GM23338 (cell line): ENCODE data around the gene TMBIM1. TPM values are rescaled to one million over a fixed set of nuclear protein-coding genes. Genes with fewer than 3 reads are reported as not detected.

Experiments
- ATAC-seq: fragments of 200-7000 bp; cut with Tn5 transposase; 3 replicates; pipeline ENCODE4 v1.9.1; 2020
- DNase-seq: peaks from one replicate; pipeline ENCODE4 v3.0.0-alpha.2; 2015; ENCODE audit warnings: low spot score
- H2AFZ ChIP-seq: fragments of 200-600 bp; sonication (generic); 2 replicates; pipeline ENCODE4 v1.8.0; 2016; ENCODE audit warnings: antibody characterized with exemption, mild to moderate bottlenecking, moderate library complexity
- H3F3A ChIP-seq: fragments of 200-600 bp; sonication (generic); replicated peaks from 2 replicates; pipeline ENCODE4 v1.8.0; 2017; ENCODE audit warnings: antibody characterized with exemption, mixed run types, low read depth
- H3K27ac ChIP-seq: fragments of 200-600 bp; sonication (generic); 2 replicates; pipeline ENCODE4 v1.6.1; 2016; ENCODE audit warnings: low read depth
- H3K27me3 ChIP-seq: fragments of 200-600 bp; sonication (generic); 2 replicates; pipeline ENCODE4 v1.8.0; 2016; ENCODE audit warnings: mild to moderate bottlenecking, mixed run types, moderate library complexity; ENCODE audit not compliant: insufficient read depth
- H3K36me3 ChIP-seq: fragments of 200-600 bp; sonication (generic); 2 replicates; pipeline ENCODE4 v1.8.0; 2016; ENCODE audit warnings: mild to moderate bottlenecking; ENCODE audit not compliant: insufficient read depth
- H3K4me1 ChIP-seq: fragments of 200-600 bp; sonication (generic); 2 replicates; pipeline ENCODE4 v1.8.0; 2016; ENCODE audit warnings: mild to moderate bottlenecking, moderate library complexity; ENCODE audit not compliant: insufficient read depth
- H3K4me2 ChIP-seq: fragments of 200-600 bp; sonication (generic); 2 replicates; pipeline ENCODE4 v1.7.1; 2017; ENCODE audit warnings: mixed run types
- H3K4me3 ChIP-seq: fragments of 200-600 bp; sonication (generic); 2 replicates; pipeline ENCODE4 v1.6.1; 2016; ENCODE audit warnings: mixed run types
- H3K79me2 ChIP-seq: fragments of 200-600 bp; sonication (generic); replicated peaks from 2 replicates; pipeline ENCODE4 v1.8.0; 2017; ENCODE audit warnings: mild to moderate bottlenecking; ENCODE audit not compliant: insufficient read depth
- H3K9me2 ChIP-seq: fragments of 200-600 bp; sonication (generic); 2 replicates; pipeline ENCODE4 v1.8.0; 2017; ENCODE audit not compliant: insufficient read depth
- H4K20me1 ChIP-seq: fragments of 200-600 bp; sonication (generic); replicated peaks from 2 replicates; pipeline ENCODE4 v1.8.0; 2017; ENCODE audit warnings: mild to moderate bottlenecking; ENCODE audit not compliant: insufficient read depth
- H3K27ac Mint-ChIP-seq: 2 replicates; pipeline ENCODE4 v1.8.0; 2020; ENCODE audit warnings: inconsistent platforms, mild to moderate bottlenecking, moderate library complexity, mixed read lengths
- H3K27me3 Mint-ChIP-seq: 3 replicates; pipeline ENCODE4 v1.8.0; 2022; ENCODE audit warnings: low read depth, mild to moderate bottlenecking, moderate library complexity, mixed read lengths, inconsistent platforms; ENCODE audit not compliant: insufficient read depth, poor library complexity
- H3K36me3 Mint-ChIP-seq: 3 replicates; pipeline ENCODE4 v1.8.0; 2021; ENCODE audit warnings: low read depth, mild to moderate bottlenecking, inconsistent platforms, moderate library complexity, mixed read lengths
- H3K4me1 Mint-ChIP-seq: 3 replicates; pipeline ENCODE4 v1.8.0; 2020; ENCODE audit warnings: mild to moderate bottlenecking, inconsistent platforms, mixed read lengths
- H3K4me3 Mint-ChIP-seq: 3 replicates; pipeline ENCODE4 v1.8.0; 2021; ENCODE audit warnings: moderate library complexity, mild to moderate bottlenecking, inconsistent platforms, mixed read lengths
- H3K9me3 Mint-ChIP-seq: 3 replicates; pipeline ENCODE4 v1.8.0; 2020; ENCODE audit warnings: moderate library complexity, mild to moderate bottlenecking, inconsistent platforms, mixed read lengths
- CREB1 ChIP-seq: fragments of 250-450 bp; sonication (Bioruptor Pico); IDR thresholded peaks from 2 replicates; pipeline ENCODE4 v1.5.0; 2020; ENCODE audit warnings: low read depth, mild to moderate bottlenecking, moderate library complexity
- EZH2 ChIP-seq: fragments of 200-600 bp; sonication (generic); IDR thresholded peaks from one replicate; pipeline ENCODE4 v1.8.0; 2017; ENCODE audit warnings: antibody characterized with exemption, mild to moderate bottlenecking, low read depth; ENCODE audit not compliant: unreplicated experiment
- EZH2phosphoT487 ChIP-seq: fragments of 200-600 bp; sonication (generic); IDR thresholded peaks from one replicate; pipeline ENCODE4 v1.8.1; 2018; ENCODE audit warnings: antibody characterized with exemption; ENCODE audit not compliant: unreplicated experiment
- JUNB ChIP-seq: IDR thresholded peaks from one replicate; pipeline ENCODE4 v1.6.1; 2016; ENCODE audit warnings: antibody characterized with exemption; ENCODE audit not compliant: unreplicated experiment
- NANOG ChIP-seq: IDR thresholded peaks from 2 replicates; pipeline ENCODE4 v1.6.1; 2016; ENCODE audit warnings: antibody characterized with exemption, borderline replicate concordance
- POLR2AphosphoS5 ChIP-seq: IDR thresholded peaks from 2 replicates; pipeline ENCODE4 v1.6.1; 2016; ENCODE audit warnings: antibody characterized with exemption, low read depth
- STAT1 ChIP-seq: IDR thresholded peaks from one replicate; pipeline ENCODE4 v1.6.1; 2016; ENCODE audit warnings: antibody characterized with exemption; ENCODE audit not compliant: unreplicated experiment
- ZNF114 ChIP-seq: fragments of 250-450 bp; sonication (Bioruptor Pico); IDR thresholded peaks from 2 replicates; pipeline ENCODE4 v1.5.0; 2020; ENCODE audit warnings: mild to moderate bottlenecking, moderate library complexity
- ZNF331 ChIP-seq: fragments of 250-450 bp; sonication (Bioruptor Pico); IDR thresholded peaks from 2 replicates; pipeline ENCODE4 v1.5.0; 2020; ENCODE audit warnings: low read depth, mild to moderate bottlenecking, moderate library complexity
- polyA plus RNA-seq: library from polyadenylated mRNA; unstranded; fragments of >200 nt; fragmentation: Nextera tagmentation; extraction: Ambion mirVana; gene quantifications from 2 replicates; pipeline ENCODE4 v1.2.1, GENCODE V29; 2016
- total RNA-seq: library from RNA; depleted of rRNA; stranded (reverse); fragments of >200 nt; shearing (Covaris generic); gene quantifications from 2 replicates; pipeline ENCODE4 v1.2.3, GENCODE V29; 2014
- TF ChIP-seq, protein P1 (sequence below): fragments of 250-450 bp; sonication (Bioruptor Pico); IDR thresholded peaks from 2 replicates; pipeline ENCODE4 v1.5.0; 2020; ENCODE audit warnings: mild to moderate bottlenecking, moderate library complexity
- TF ChIP-seq, protein P2 (sequence below): IDR thresholded peaks from 2 replicates; pipeline ENCODE4 v1.6.1; 2016; ENCODE audit warnings: antibody characterized with exemption
- TF ChIP-seq, protein P3 (sequence below), 2 experiments: fragments of 200-600 bp in 1 of 2; sonication (generic) in 1 of 2; conservative IDR thresholded peaks; 2 replicates each; pipeline versions ENCODE4 v1.5.1 to v1.6.1; 2016 to 2017; ENCODE audit warnings: antibody characterized with exemption in 2 of 2, low read depth in 2 of 2, mild to moderate bottlenecking in 2 of 2, moderate library complexity in 1 of 2
- TF ChIP-seq, protein P4 (sequence below): IDR thresholded peaks from one replicate; pipeline ENCODE4 v1.6.1; 2018; ENCODE audit warnings: antibody characterized with exemption; ENCODE audit not compliant: unreplicated experiment

TMBIM1 gene
- total and polyA plus RNA-seq, 2 experiments from 2014 or later: 12.0 to 20.8 TPM

DNA sequence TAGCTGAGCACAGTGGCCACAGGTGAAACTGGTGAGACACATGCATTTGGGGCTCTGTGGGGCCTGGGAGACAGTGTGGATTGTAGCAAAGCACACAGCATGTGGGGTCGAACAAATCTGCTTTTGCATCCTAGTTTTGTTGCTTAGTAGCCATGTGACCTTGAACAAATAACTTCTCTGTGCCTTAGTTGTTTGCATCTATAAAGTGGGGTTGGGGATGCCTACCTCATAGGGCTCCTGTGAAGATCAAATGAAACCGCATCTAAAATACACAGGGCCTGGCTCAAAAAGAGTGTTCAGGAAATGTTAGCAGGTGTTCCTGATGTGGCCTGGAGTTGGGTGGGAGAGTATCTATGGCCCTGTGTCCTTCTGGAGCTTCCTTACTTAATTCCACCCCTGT is 34.0 kb upstream of the TMBIM1 start:
- Histone ChIP-seq H3K4me2 (peak overlapping the region; percentile 41), H4K20me1 (no peaks in the 10 kb centered on the region; the same call in 1 of the 2 replicates), H3K79me2 (no peaks in the 10 kb centered on the region), H3K9me2 (no peaks in the 10 kb centered on the region), H3K36me3 (no peaks in the 10 kb centered on the region), H3K4me1 (peaks cover 34% of the 10 kb centered on the region), H2AFZ (no peak overlapping the region), H3K27ac (no peak overlapping the region), H3F3A (0 out of 2 replicates have a peak, but pooled peaks cover 8% of the 10 kb centered on the region), H3K27me3 (no peaks in the 10 kb centered on the region), H3K4me3 (no peak overlapping the region)
- H3K27ac Mint-ChIP-seq: 0 out of 2 replicates have a peak overlapping the region, but pooled peaks have one; percentile 21
- H3K4me3 Mint-ChIP-seq: no peak overlapping the region
- peaks cover 53% of the 10 kb centered on the region for H3K4me1 Mint-ChIP-seq
- H3K36me3 Mint-ChIP-seq: no peaks in the 10 kb centered on the region
- TF ChIP-seq, protein P1, sequence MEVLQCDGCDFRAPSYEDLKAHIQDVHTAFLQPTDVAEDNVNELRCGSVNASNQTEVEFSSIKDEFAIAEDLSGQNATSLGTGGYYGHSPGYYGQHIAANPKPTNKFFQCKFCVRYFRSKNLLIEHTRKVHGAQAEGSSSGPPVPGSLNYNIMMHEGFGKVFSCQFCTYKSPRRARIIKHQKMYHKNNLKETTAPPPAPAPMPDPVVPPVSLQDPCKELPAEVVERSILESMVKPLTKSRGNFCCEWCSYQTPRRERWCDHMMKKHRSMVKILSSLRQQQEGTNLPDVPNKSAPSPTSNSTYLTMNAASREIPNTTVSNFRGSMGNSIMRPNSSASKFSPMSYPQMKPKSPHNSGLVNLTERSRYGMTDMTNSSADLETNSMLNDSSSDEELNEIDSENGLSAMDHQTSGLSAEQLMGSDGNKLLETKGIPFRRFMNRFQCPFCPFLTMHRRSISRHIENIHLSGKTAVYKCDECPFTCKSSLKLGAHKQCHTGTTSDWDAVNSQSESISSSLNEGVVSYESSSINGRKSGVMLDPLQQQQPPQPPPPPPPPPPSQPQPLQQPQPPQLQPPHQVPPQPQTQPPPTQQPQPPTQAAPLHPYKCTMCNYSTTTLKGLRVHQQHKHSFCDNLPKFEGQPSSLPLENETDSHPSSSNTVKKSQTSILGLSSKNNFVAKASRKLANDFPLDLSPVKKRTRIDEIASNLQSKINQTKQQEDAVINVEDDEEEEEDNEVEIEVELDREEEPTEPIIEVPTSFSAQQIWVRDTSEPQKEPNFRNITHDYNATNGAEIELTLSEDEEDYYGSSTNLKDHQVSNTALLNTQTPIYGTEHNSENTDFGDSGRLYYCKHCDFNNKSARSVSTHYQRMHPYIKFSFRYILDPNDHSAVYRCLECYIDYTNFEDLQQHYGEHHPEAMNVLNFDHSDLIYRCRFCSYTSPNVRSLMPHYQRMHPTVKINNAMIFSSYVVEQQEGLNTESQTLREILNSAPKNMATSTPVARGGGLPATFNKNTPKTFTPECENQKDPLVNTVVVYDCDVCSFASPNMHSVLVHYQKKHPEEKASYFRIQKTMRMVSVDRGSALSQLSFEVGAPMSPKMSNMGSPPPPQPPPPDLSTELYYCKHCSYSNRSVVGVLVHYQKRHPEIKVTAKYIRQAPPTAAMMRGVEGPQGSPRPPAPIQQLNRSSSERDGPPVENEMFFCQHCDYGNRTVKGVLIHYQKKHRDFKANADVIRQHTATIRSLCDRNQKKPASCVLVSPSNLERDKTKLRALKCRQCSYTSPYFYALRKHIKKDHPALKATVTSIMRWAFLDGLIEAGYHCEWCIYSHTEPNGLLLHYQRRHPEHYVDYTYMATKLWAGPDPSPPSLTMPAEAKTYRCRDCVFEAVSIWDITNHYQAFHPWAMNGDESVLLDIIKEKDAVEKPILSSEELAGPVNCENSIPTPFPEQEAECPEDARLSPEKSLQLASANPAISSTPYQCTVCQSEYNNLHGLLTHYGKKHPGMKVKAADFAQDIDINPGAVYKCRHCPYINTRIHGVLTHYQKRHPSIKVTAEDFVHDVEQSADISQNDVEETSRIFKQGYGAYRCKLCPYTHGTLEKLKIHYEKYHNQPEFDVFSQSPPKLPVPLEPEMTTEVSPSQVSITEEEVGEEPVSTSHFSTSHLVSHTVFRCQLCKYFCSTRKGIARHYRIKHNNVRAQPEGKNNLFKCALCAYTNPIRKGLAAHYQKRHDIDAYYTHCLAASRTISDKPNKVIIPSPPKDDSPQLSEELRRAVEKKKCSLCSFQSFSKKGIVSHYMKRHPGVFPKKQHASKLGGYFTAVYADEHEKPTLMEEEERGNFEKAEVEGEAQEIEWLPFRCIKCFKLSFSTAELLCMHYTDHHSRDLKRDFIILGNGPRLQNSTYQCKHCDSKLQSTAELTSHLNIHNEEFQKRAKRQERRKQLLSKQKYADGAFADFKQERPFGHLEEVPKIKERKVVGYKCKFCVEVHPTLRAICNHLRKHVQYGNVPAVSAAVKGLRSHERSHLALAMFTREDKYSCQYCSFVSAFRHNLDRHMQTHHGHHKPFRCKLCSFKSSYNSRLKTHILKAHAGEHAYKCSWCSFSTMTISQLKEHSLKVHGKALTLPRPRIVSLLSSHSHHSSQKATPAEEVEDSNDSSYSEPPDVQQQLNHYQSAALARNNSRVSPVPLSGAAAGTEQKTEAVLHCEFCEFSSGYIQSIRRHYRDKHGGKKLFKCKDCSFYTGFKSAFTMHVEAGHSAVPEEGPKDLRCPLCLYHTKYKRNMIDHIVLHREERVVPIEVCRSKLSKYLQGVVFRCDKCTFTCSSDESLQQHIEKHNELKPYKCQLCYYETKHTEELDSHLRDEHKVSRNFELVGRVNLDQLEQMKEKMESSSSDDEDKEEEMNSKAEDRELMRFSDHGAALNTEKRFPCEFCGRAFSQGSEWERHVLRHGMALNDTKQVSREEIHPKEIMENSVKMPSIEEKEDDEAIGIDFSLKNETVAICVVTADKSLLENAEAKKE (CRISPR knock-in tag): no peak
- TF ChIP-seq, protein P2, sequence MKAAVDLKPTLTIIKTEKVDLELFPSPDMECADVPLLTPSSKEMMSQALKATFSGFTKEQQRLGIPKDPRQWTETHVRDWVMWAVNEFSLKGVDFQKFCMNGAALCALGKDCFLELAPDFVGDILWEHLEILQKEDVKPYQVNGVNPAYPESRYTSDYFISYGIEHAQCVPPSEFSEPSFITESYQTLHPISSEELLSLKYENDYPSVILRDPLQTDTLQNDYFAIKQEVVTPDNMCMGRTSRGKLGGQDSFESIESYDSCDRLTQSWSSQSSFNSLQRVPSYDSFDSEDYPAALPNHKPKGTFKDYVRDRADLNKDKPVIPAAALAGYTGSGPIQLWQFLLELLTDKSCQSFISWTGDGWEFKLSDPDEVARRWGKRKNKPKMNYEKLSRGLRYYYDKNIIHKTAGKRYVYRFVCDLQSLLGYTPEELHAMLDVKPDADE: no peak
- no peak for TF ChIP-seq EZH2
- TF ChIP-seq, protein P3, sequence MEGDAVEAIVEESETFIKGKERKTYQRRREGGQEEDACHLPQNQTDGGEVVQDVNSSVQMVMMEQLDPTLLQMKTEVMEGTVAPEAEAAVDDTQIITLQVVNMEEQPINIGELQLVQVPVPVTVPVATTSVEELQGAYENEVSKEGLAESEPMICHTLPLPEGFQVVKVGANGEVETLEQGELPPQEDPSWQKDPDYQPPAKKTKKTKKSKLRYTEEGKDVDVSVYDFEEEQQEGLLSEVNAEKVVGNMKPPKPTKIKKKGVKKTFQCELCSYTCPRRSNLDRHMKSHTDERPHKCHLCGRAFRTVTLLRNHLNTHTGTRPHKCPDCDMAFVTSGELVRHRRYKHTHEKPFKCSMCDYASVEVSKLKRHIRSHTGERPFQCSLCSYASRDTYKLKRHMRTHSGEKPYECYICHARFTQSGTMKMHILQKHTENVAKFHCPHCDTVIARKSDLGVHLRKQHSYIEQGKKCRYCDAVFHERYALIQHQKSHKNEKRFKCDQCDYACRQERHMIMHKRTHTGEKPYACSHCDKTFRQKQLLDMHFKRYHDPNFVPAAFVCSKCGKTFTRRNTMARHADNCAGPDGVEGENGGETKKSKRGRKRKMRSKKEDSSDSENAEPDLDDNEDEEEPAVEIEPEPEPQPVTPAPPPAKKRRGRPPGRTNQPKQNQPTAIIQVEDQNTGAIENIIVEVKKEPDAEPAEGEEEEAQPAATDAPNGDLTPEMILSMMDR (conservative IDR thresholded peaks at IDR 0.05; ENCODE audit: low read depth in 2 of 2): no peak
- TF ChIP-seq ZNF114 (CRISPR knock-in tag): no peak
- TF ChIP-seq CREB1: no peak
- no peak for TF ChIP-seq ZNF331 (CRISPR knock-in tag)
- no peak for TF ChIP-seq EZH2phosphoT487
- TF ChIP-seq NANOG: no peak
- TF ChIP-seq, protein P4, sequence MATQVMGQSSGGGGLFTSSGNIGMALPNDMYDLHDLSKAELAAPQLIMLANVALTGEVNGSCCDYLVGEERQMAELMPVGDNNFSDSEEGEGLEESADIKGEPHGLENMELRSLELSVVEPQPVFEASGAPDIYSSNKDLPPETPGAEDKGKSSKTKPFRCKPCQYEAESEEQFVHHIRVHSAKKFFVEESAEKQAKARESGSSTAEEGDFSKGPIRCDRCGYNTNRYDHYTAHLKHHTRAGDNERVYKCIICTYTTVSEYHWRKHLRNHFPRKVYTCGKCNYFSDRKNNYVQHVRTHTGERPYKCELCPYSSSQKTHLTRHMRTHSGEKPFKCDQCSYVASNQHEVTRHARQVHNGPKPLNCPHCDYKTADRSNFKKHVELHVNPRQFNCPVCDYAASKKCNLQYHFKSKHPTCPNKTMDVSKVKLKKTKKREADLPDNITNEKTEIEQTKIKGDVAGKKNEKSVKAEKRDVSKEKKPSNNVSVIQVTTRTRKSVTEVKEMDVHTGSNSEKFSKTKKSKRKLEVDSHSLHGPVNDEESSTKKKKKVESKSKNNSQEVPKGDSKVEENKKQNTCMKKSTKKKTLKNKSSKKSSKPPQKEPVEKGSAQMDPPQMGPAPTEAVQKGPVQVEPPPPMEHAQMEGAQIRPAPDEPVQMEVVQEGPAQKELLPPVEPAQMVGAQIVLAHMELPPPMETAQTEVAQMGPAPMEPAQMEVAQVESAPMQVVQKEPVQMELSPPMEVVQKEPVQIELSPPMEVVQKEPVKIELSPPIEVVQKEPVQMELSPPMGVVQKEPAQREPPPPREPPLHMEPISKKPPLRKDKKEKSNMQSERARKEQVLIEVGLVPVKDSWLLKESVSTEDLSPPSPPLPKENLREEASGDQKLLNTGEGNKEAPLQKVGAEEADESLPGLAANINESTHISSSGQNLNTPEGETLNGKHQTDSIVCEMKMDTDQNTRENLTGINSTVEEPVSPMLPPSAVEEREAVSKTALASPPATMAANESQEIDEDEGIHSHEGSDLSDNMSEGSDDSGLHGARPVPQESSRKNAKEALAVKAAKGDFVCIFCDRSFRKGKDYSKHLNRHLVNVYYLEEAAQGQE: no peak
- no peak for TF ChIP-seq POLR2AphosphoS5
- TF ChIP-seq STAT1: no peak
- no peak for TF ChIP-seq JUNB
- ATAC-seq (no peak), DNase-seq (no peak)
- H3K27me3 Mint-ChIP-seq: peaks cover 13% of the 10 kb centered on the region
- H3K9me3 Mint-ChIP-seq: no peaks in the 10 kb centered on the region
